ENCODE measurements around the gene HFE.
"Not testable (repeated sequence)": the region's sequence is repeated elsewhere in the genome, so short reads cannot be mapped to it uniquely, and the experiment has no call there.

Gene HFE

GRCh38 chr6:26087284-26088115, at the start of gene HFE:
HFE (plus strand) TSS chr6:26087429; CDS start chr6:26087441, 12 bp downstream.
- DNase-seq (peak; percentile 10), ATAC-seq (replicated peaks) (peak; percentile 60)
- no peaks in the 10 kb centered on the region for H3K27me3 Mint-ChIP-seq
- H3K27ac Mint-ChIP-seq, result peak within 1 kb of the TSS; percentile 81
- peak within 1 kb of the TSS; percentile 83 to 94 for H3K4me3 Mint-ChIP-seq
- peaks cover 24 to 43% of the 10 kb centered on the region in 2 donors for H3K4me1 Mint-ChIP-seq
- H3K36me3 Mint-ChIP-seq, result peaks cover 4 to 7% of the 10 kb centered on the region in 2 donors
- H3K9me3 Mint-ChIP-seq, result peaks cover 2 to 4% of the 10 kb centered on the region in 2 donors

- Mint-ChIP-seq H3K4me1 (peaks cover 12 to 28% of the 10 kb centered on the region in 2 donors), H3K27ac (no peak overlapping the region), H3K27me3 (no peaks in the 10 kb centered on the region), H3K4me3 (no peak overlapping the region), H3K9me3 (no peaks in the 10 kb centered on the region), H3K36me3 (peaks cover 0 to 4% of the 10 kb centered on the region in 2 donors)
- no peak for DNase-seq
- no peak for ATAC-seq (replicated peaks)
These were observed 45.3 kb upstream of the HFE start for GRCh38 chr6:26041946-26042345.

GRCh38 chr6:26043384-26044139, 43.7 kb upstream of the HFE start:
- DNase-seq, result peak; percentile 77
- H3K36me3 Mint-ChIP-seq, result peaks cover 0 to 4% of the 10 kb centered on the region in 2 donors
- peaks cover 12 to 28% of the 10 kb centered on the region in 2 donors for H3K4me1 Mint-ChIP-seq
- peak overlapping the region; percentile 96 for H3K27ac Mint-ChIP-seq
- peak overlapping the region; percentile 84 to 85 for H3K4me3 Mint-ChIP-seq
- H3K9me3 Mint-ChIP-seq, result no peaks in the 10 kb centered on the region
- no peaks in the 10 kb centered on the region for H3K27me3 Mint-ChIP-seq
- ATAC-seq (replicated peaks), result peak; percentile 71 to 75

DNA sequence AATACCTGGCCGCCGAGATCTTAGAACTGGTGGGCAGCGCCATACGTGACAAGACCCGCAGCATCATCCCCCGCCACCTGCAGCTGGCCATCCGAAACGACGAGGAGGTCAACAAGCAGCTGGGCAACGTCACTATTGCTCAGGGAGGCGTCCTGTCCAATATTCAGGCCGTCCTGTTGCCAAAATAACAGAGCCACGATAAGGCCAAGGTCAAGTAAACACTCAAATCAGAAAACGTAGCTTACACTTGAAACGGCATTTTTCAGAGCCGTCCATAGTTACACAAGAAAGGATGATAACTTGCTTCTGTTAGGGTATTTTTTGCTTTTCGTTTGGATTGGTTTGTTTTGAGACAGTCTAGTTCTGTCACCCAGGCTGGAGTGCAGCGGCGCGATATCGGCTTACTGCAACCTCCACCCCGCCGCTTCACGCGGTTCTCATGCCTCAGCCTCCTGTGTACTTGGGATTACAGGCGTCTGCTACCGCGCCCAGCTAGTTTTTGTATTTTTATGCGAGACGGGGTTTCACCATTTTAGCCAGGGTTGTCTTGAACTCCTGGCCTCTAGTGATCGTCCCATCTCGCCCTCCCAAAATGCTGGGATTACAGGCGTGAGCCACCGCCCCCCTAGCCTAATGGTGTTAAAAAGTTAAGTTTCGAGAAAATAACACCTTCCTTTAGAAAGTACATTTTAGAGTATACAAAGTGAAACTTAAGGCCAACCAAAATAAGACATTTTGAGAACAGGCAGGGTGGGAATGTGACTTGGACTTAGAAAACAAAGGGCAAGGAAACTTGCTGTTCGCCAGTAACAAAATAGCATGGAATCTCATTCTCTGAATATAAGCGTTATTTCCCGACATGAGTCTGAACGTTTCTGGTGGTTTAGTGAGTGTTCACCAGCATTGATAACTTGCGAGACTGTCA, 42.8 kb upstream of the HFE start:
- Mint-ChIP-seq H3K27ac (peak overlapping the region; percentile 96), H3K4me3 (peak overlapping the region; percentile 84 to 85), H3K4me1 (peaks cover 12 to 28% of the 10 kb centered on the region in 2 donors), H3K36me3 (peaks cover 0 to 4% of the 10 kb centered on the region in 2 donors), H3K9me3 (no peaks in the 10 kb centered on the region), H3K27me3 (no peaks in the 10 kb centered on the region)
- ATAC-seq (replicated peaks), result peak; percentile 33 to 44
- peak; percentile 28 for DNase-seq

- ATAC-seq (replicated peaks), result peak; percentile 60 to 63
- Mint-ChIP-seq H3K4me1 (peaks cover 12 to 28% of the 10 kb centered on the region in 2 donors), H3K27ac (peak overlapping the region; percentile 96), H3K9me3 (no peaks in the 10 kb centered on the region), H3K36me3 (peaks cover 0 to 4% of the 10 kb centered on the region in 2 donors), H3K4me3 (peak overlapping the region; percentile 84 to 85), H3K27me3 (no peaks in the 10 kb centered on the region)
- peak; percentile 84 for DNase-seq
These were observed 41.9 kb upstream of the HFE start for GRCh38 chr6:26045065-26045927.

DNA sequence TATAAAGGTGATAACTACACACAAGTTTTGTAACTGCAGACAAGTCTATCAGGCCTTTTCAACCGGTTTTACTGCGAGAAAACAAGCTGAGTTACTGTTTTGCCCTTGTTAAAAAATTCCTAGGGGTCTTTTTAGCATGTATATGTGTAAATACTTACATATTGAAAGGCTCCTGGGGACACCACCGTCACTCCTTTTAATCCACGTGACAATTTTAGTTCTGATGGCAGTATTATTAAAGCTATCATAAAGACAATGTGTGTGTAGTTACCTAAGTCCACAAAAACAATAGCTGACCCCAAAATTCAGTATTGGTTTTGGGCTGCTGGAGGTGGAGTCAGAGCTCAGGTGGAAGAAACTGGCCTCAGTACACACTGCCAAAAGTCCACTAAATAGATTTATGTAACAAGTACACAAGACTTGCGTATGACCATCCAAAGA, 41.3 kb upstream of the HFE start:
- H3K9me3 Mint-ChIP-seq, result no peaks in the 10 kb centered on the region
- ATAC-seq (replicated peaks), result no peak
- peak overlapping the region; percentile 84 to 85 for H3K4me3 Mint-ChIP-seq
- no peaks in the 10 kb centered on the region for H3K27me3 Mint-ChIP-seq
- DNase-seq, result no peak
- peak overlapping the region; percentile 96 for H3K27ac Mint-ChIP-seq
- peaks cover 0 to 4% of the 10 kb centered on the region in 2 donors for H3K36me3 Mint-ChIP-seq
- peaks cover 12 to 28% of the 10 kb centered on the region in 2 donors for H3K4me1 Mint-ChIP-seq

DNA sequence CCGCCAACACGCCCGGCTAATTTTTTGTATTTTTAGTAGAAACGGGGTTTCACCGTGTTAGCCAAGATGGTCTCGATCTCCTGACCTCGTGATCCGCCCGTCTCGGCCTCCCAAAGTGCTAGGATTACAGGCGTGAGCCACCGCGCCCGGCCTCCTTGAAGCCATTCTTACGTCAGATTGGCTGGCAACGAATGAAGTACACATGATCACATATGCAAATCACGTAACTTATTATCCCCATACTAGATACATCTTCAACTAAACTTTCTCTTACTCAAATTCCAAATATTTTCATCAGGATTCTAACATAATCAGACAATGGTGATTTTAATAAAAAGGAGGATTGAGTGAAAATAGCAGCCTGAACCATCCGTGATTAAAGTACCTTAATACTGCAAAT, 39.9 kb upstream of the HFE start:
- ATAC-seq (replicated peaks); H3K27me3 Mint-ChIP-seq; H3K4me3 Mint-ChIP-seq; H3K36me3 Mint-ChIP-seq; DNase-seq; H3K9me3 Mint-ChIP-seq: not testable (repeated sequence)
- H3K27ac Mint-ChIP-seq, result peak overlapping the region; percentile 63
- peaks cover 12 to 28% of the 10 kb centered on the region in 2 donors for H3K4me1 Mint-ChIP-seq

DNA sequence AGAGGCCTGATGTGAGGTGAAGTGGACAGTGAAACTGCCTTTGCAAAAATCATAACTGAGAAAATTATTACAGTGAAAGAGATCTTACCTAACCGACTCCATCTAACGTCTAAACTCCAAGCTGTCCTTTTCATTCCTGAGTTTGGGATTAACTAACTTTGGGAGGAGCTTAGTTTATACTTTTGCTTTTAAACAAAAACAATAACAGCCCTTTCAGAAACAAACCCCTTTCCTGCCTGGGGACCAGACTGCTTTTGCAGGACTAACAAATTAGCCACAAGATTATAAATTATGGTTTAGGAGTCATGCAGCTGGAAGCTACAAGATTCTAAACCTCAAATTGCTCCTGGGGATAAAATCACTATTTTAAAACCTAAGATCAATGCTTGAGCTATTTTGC, 38.6 kb upstream of the HFE start:
- no peaks in the 10 kb centered on the region for H3K9me3 Mint-ChIP-seq
- H3K27me3 Mint-ChIP-seq, result no peaks in the 10 kb centered on the region
- H3K36me3 Mint-ChIP-seq, result no peaks in the 10 kb centered on the region
- DNase-seq (no peak), ATAC-seq (replicated peaks) (no peak)
- no peak overlapping the region for H3K4me3 Mint-ChIP-seq
- peak overlapping the region; percentile 20 for H3K27ac Mint-ChIP-seq
- H3K4me1 Mint-ChIP-seq, result peaks cover 6 to 20% of the 10 kb centered on the region in 2 donors

DNA sequence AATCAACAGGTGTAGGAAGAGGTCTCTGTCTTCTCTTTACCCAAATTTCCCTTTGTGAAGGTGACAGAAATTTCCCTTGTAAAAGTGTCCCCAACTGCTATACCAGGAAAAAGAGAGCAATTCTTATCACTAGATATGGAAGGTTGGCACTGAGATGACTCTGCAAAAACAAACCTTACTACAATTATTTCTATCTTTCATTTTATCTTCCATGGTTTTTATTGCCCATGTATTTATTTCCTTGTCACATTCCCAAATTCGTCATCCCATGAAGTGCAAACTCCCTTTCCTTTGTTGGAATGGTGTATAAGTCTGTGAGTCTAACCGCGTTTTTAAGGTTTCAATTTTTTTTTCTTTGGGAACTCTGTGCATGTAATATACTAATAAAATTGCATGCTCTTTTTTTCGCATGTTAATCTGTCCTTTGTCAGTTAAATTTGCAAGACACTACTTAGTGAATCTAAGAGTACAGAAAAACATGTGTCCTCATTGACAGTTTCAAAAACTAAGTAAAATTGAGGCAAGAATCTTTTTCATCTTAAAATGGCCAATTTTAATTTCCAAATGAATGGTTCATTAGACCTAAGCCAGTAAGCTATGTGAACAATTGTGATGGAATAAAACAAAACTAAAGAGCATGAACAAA, 35.4 kb upstream of the HFE start:
- DNase-seq, result no peak
- Mint-ChIP-seq H3K4me1 (peaks cover 20 to 30% of the 10 kb centered on the region in 2 donors), H3K4me3 (no peak overlapping the region), H3K9me3 (no peaks in the 10 kb centered on the region), H3K27me3 (peaks cover 0 to 13% of the 10 kb centered on the region in 2 donors), H3K27ac (no peak overlapping the region), H3K36me3 (peaks cover 9 to 15% of the 10 kb centered on the region in 2 donors)
- ATAC-seq (replicated peaks), result no peak

DNA sequence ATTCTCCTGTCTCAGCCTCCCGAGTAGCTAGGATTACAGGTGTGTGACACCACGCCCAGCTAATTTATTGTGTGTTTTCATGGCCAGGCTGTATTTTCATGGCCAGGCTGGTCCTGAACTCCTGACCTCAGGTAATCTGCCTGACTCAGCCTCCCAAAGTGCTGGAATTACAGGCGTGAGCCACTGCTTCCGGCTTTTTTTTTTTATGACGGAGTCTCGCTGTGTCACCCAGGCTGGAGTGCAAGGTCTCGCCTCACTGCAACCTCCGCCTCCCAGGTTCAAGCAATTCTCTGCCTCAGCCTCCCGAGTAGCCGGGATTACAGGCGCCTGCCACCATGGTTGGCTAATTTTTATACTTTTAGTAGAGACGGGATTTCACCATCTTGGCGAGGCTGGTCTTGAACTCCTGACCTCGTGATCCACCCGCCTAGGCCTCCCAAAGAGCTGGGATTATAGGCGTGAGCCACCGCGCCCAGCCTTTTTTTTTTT, 34.4 kb upstream of the HFE start:
- H3K4me1 Mint-ChIP-seq, result peaks cover 20 to 32% of the 10 kb centered on the region in 2 donors
- peaks cover 0 to 13% of the 10 kb centered on the region in 2 donors for H3K27me3 Mint-ChIP-seq
- not testable (repeated sequence) for DNase-seq; ATAC-seq (replicated peaks); H3K9me3 Mint-ChIP-seq; H3K4me3 Mint-ChIP-seq
- peaks cover 9 to 15% of the 10 kb centered on the region in 2 donors for H3K36me3 Mint-ChIP-seq
- H3K27ac Mint-ChIP-seq, result peak overlapping the region; percentile 37

GRCh38 chr6:26053992-26054780, 33.0 kb upstream of the HFE start:
- DNase-seq (no peak), ATAC-seq (replicated peaks) (no peak)
- H3K27me3 Mint-ChIP-seq, result peaks cover 0 to 13% of the 10 kb centered on the region in 2 donors
- peak overlapping the region; percentile 87 to 92 for H3K4me3 Mint-ChIP-seq
- H3K4me1 Mint-ChIP-seq, result peaks cover 20 to 35% of the 10 kb centered on the region in 2 donors
- H3K9me3 Mint-ChIP-seq, result no peaks in the 10 kb centered on the region
- H3K36me3 Mint-ChIP-seq, result peaks cover 9 to 15% of the 10 kb centered on the region in 2 donors
- H3K27ac Mint-ChIP-seq, result peak overlapping the region; percentile 99

All from stimulated activated naive B cell treated with anti-CD40 and anti-IgM and Interleukin-4, amounts not matched to agents 10 μg/mL and 1 μg/mL and 100 μg/mL, for 72 hours (primary cell).